ENCODE measurements around the gene FTO.
"Not testable (repeated sequence)": the region's sequence is repeated elsewhere in the genome, so short reads cannot be mapped to it uniquely, and the experiment has no call there.

FTO gene

DNA sequence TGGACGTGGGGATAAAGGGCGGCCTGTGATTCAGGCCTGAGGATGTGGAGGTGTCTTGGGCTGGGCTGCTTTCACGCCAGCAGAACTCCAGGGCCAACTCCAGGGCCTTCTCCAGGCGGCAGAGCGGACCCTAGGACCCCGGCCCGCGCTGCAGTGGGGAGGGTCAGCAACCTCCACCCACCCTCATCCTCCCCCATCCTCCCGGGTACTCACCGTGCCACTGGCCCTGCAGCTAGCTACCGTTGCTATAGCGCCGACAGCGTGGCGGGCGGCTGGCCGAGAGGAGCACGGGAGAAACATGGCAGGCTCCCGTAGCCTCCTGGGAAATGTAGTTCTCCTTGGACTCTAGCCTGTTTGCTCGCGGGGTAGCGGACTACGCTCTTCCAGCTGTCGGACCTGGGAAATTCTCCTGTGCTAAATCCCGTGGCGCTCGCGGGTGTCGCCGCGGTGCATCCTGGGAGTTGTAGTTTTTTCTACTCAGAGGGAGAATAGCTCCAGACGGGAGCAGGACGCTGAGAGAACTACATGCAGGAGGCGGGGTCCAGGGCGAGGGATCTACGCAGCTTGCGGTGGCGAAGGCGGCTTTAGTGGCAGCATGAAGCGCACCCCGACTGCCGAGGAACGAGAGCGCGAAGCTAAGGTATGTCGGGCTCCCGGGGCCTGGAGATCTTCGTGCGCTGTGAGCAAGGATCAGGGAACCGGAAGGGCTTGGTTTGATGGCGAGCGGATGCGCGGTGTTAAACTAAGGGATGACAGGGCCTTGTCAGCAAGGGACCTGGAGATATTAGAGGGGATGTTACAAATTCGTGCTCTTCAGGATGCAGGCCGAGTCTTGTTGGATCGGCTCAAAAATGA lies at the start of gene FTO, which contains the start of gene RPGRIP1L:
Gene FTO, plus strand, starts transcription at position 567 of the 855 bp plus-strand sequence.
Gene RPGRIP1L, minus strand, starts transcription at position 270 of the 855 bp plus-strand sequence. CDS start 3,136 bp downstream, outside the sequence.
- peak; percentile 99 for DNase-seq

DNA sequence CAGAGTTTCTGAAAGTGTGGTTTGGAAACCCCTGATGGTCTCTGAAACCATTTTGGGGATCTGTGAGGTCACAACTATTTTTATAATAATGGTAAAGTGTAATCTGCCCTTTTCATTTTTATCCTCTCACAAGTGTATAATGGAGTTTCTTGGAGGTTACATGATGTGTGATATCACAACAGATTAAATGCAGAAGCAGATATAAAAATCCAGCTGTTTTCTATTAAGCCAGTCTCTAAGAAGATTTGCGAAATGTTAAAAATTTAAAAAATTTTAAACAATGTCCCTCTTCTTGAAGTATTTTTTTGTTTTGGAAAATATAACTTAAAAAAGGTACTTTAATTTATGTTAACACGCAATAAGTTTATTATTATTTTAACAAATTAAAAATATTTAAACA lies 49.0 kb upstream of the FTO start:
- DNase-seq: no peak

GRCh38 chr16:53662072-53662471 lies 41.9 kb upstream of the FTO start:
- no peak for DNase-seq

- peak; percentile 26 for DNase-seq
Measured at GRCh38 chr16:53664724-53665345, 39.1 kb upstream of the FTO start.

GRCh38 chr16:53666786-53667415 lies 37.1 kb upstream of the FTO start:
- no peak for DNase-seq

DNA sequence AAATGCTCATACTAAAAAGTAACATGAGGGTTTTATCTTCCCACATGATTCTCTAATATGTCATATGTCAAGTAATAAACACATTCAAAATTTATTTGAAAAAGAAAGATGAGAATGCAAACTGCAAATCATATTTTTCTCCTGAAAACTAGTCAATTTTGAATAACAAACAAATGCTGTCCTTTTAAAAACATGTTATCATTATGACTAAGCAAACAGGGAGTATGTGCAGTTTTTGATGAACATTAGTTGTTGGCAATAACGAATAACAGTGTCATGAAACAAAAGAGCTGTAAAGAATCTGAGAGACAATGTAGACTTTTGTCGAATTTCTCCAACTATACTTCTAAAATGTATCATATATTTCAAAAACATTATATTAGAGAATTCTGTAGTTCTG lies 35.1 kb upstream of the FTO start:
- DNase-seq: no peak

- no peak for DNase-seq
Measured at GRCh38 chr16:53672461-53672860, 31.5 kb upstream of the FTO start.

- no peak for DNase-seq
Measured at GRCh38 chr16:53673189-53673588, 30.8 kb upstream of the FTO start.

GRCh38 chr16:53678155-53678554 lies 25.8 kb upstream of the FTO start:
- no peak for DNase-seq

- DNase-seq: no peak
Measured at GRCh38 chr16:53678756-53679343, 25.1 kb upstream of the FTO start.

- DNase-seq: no peak
Measured at GRCh38 chr16:53680756-53681155, 23.2 kb upstream of the FTO start.

DNA sequence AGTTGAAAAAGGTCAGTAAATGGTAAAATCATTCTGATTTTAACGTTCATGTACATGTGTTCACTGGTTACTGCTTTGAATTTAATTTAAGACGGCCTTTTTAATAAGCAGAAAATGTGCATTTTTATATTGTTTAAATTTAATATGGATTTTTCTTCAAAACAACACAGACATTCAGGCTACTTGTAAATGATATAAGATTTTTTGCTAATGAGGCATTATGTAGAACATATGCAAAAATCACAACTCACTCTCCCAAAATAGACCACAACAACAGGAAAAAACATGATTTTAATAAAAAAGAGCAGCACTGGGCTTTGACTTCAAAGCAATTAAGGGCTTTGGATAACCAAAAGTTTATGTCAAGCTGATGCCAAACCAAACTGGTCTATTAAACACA lies 22.6 kb upstream of the FTO start:
- DNase-seq: no peak

DNA sequence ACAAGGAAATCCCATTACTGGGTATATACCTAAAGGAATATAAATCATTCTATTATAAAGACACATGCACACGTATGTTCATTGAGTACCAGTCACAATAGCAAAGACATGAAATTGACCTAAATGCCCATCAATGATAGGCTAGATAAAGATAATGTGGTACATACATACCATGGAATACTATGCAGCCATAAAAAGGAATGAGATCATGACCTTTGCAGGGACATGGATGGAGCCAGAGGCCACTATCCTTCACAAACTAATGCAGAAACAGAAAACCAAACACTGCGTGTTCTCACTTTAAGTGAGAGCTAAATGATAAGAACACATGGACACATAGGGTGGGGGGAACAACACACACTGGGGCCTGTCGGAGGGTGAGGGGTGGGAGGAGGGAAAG lies 18.6 kb upstream of the FTO start:
- not testable (repeated sequence) for DNase-seq

DNA sequence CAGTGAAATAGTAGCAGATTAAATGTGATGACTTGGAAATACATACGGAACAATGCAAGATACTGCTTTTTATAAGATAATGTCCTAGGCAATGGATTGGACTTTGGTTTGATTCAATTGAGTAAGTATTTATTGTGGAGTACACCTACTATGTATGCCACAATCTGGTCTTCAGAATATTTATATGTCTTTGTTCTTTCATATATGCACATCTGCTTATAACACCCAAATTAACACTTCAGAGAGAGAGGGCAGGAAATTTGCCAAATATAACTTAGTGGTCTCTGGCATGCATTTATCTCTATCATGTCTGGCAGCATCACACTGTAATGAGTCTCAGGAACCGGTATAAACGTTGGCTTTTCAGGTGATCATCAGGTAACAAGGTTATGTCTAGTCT lies 17.2 kb upstream of the FTO start:
- no peak for DNase-seq

DNA sequence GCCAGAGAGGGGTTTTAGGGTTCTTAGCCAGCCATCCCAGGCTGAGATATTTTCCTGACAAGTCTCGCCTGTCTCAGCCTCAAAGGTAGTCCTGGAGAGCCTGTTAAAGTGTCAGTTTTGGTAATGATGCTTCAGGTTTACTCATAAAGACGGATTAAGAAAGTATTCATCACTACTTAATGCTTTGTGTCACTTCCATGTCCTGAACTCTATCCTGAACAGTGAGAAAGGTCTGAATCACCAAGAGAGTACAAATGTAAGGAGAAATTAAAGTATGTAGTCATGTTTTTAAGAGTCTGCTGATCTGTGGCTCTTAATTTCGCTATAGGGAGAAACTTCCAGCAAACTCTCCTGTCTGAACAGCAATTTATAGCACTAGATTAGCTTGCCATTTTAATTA lies 14.3 kb upstream of the FTO start:
- DNase-seq: no peak

- no peak for DNase-seq
Measured at GRCh38 chr16:53690771-53691170, 13.2 kb upstream of the FTO start.

GRCh38 chr16:53692146-53692545 lies 11.8 kb upstream of the FTO start:
- DNase-seq: no peak

DNA sequence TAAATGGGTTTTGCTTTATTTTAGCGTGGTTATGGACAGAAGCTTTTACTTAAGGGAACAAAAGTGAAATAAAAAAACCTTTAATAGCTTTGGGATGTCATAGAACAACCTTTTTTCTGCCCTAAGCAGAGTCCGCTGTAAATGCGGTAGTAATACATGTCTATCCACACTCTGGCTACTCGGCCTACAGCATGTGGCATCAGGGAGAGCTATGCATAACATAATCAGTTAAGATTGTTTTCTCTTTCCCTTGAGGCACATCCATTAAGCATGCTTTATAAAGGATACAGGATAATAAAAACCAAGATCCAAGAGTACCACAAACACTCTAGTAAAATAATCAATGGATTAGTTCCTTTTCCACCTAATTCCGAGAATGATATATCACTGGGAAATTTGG lies 10.6 kb upstream of the FTO start:
- no peak for DNase-seq

GRCh38 chr16:53695070-53695469 lies 8.9 kb upstream of the FTO start:
- DNase-seq: no peak

- DNase-seq: not testable (repeated sequence)
Measured at GRCh38 chr16:53698271-53698670, 5.7 kb upstream of the FTO start.

DNA sequence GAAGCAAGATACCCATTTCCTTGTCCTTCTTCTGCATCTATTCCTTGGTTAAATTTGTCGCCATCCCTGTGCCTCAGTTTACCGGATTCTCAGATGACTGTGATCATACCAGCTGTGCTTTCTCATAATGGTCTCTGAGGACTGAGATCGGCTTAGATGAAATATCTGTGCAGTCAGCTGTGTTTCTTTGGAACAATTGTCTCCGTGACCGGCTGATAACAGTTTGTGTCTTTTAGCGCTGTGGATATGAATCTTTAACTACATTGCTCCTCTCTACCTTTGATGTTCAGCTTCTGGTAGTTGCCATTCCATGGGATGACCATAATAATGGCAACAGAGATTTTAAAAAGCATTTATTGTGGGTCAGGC lies 473 bp downstream of the FTO start:
- no peak for DNase-seq

DNA sequence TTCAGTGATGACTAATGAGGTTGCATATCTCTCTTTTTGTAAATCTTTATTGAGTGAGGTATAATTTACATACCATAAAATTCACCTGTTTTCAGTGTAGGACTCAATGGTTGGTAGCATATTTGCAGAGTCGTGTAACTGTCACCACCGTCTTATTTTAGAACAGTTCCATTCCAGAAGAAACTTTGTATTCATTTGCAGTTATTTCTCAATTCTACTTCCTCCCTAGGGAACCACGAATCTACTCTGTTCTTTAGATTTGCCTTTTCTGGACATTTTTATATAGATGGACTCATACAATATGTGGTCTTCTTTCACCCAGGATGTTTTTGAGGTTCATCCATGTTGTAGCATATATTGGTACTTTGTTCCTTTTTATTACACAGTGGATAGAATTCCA lies 3.7 kb downstream of the FTO start:
- DNase-seq: no peak

DNA sequence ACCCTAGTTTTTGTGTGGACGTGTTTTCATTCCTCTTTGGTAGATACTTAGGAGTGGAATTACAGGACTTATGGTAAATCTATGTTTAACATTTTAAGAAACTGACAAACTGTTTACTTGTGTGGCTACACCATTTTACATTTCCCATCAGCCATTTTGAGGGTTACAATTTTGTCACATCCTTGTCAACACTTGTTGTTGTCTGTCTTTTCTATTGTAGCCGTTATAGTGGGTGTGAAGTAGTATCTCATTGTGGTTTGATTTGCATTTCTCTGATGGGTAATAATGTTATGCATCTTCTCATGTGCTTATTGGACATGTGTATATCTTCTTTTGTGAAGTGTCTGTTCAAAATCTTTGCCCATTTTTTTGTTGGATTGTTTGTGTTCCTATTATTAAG lies 4.5 kb downstream of the FTO start:
- DNase-seq: no peak

DNA sequence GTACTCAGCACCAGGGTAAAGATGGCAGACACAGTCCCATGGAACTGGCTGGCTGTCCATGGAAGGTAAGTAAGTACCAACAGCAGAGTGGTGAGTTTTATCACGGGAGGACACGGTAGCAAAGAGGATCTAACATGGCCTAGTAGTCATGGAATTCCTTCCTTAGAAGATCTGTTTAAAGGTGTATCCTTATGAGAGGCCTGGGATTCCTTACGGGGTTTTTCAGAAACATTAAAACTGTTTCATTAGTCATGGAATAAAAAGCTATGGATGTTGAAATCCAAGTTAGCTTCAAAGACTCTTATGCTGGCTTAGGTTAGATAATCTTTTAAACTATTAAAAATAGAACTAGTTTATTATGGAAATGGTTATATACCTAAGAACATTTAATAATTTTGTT lies 7.4 kb downstream of the FTO start:
- DNase-seq: no peak
